Measurements from ENCODE around the gene EPN3.

Gene EPN3

DNA sequence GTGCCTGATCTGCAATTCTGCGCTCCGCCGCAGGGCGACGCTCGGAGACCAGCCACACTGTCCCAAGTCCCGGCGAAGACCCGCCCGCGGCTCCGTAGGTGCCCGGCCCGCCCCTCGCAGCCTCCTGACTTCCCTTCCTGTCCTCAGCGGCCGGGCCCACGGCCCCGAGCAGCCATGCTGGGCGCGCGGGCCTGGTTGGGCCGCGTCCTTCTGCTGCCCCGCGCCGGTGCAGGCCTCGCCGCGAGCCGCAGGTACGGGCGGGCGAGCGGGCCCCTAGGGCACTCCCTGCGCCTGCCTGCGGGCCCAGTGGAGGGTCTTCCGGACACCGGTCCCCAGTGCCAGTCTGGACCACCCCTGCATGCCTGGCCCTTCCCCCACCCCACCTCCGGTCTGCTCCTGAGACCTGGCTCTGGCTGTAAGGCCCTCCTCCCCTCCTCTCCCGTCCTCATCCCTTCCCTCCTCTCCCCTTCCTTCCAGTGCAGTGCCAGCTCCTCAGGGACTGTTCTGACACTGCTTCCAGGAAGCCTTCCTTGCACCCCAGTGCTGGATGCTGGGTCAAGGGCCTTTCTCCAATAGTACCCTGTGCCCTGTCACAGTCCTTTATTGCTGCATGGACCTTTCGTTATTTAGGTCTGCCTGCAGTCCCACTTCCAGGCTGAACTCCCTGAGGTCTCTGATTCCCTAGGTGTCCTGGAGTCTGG, 14.7 kb downstream of the EPN3 start, which contains the start of gene SPATA20:
TSS of gene SPATA20 (plus strand) at position 140 of the 701 bp plus-strand sequence. CDS start at position 175, 35 bp downstream.
- DNase-seq (ENCODE audit: extremely low spot score, insufficient read length, low read depth) (peak; percentile 74), FAIRE-seq (peak; percentile 91)

- DNase-seq (ENCODE audit: extremely low spot score, insufficient read length, low read depth) (no peak), FAIRE-seq (no peak)
Observed at GRCh38 chr17:50547736-50548083, 15.2 kb downstream of the EPN3 start.

DNA sequence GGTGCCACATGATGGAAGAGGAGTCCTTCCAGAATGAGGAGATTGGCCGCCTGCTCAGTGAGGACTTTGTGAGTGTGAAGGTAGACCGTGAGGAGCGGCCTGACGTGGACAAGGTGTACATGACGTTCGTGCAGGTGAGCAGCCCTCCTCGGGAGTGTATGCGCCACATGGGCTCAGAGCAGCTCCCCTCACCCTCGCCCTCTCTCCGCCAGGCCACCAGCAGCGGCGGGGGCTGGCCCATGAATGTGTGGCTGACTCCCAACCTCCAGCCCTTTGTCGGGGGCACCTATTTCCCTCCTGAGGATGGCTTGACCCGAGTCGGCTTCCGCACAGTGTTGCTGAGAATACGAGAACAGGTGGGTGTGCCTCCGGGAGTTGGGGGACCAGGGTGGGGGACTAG, 16.3 kb downstream of the EPN3 start:
- no peak for DNase-seq (ENCODE audit: extremely low spot score, insufficient read length, low read depth)
- no peak for FAIRE-seq

- DNase-seq (ENCODE audit: extremely low spot score, insufficient read length, low read depth): no peak
- no peak for FAIRE-seq
Observed at GRCh38 chr17:50549256-50549941, 16.9 kb downstream of the EPN3 start.

- no peak for DNase-seq (ENCODE audit: extremely low spot score, insufficient read length, low read depth)
- FAIRE-seq: no peak
Observed at GRCh38 chr17:50549969-50550368, 17.4 kb downstream of the EPN3 start.

- FAIRE-seq (no peak), DNase-seq (ENCODE audit: extremely low spot score, insufficient read length, low read depth) (no peak)
Observed at GRCh38 chr17:50550661-50551432, 18.3 kb downstream of the EPN3 start.

- FAIRE-seq: no peak
- DNase-seq (ENCODE audit: extremely low spot score, insufficient read length, low read depth): no peak
Observed at GRCh38 chr17:50551433-50551815, 18.9 kb downstream of the EPN3 start.

- FAIRE-seq: no peak
Observed at GRCh38 chr17:50551884-50552283, 19.3 kb downstream of the EPN3 start.

DNA sequence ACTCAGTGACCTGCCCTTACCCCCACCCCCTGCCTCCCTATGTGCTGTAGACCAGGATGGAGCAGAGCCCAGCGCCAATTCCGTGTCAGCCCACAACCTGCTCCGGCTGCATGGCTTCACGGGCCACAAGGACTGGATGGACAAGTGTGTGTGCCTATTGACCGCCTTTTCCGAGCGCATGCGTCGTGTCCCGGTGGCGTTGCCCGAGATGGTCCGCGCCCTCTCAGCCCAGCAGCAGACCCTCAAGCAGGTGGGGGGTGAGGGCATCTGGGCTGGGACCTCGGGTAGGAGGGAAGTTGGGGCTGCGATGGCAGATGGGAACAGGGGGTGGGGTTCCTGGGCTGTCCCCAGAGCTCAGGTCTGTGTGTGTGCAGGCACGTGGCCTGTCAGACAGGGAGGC, 21.7 kb downstream of the EPN3 start:
- no peak for DNase-seq (ENCODE audit: extremely low spot score, insufficient read length, low read depth)
- no peak for FAIRE-seq

More at GRCh38 chr17:50551884-50552283, 19.3 kb downstream of the EPN3 start:
- DNase-seq (ENCODE audit: extremely low spot score, insufficient read length, low read depth): no peak

DNA sequence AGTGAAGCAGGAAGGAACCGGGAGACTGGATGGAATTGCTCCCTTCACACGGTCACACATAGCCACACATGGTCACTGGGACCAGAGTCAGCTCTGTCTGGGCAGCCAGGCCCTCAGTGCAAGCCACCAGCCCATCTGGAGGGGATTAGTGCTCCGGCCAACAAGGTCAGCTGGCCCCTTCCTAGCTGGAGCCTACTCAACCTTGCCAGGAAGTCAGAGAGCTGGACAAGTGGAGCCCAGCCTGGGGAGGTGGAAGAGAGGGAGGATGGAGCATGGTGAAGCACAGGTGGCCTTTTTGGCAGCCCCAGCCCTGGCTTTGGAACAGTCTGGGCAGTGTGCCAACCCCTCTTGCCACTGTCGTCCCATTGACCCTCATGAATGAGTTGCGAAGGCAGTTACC, 24.3 kb downstream of the EPN3 start:
- no peak for FAIRE-seq
- DNase-seq (ENCODE audit: extremely low spot score, insufficient read length, low read depth): no peak

GRCh38 chr17:50557630-50558029, 25.1 kb downstream of the EPN3 start:
- FAIRE-seq: no peak
- no peak for DNase-seq (ENCODE audit: extremely low spot score, insufficient read length, low read depth)

DNA sequence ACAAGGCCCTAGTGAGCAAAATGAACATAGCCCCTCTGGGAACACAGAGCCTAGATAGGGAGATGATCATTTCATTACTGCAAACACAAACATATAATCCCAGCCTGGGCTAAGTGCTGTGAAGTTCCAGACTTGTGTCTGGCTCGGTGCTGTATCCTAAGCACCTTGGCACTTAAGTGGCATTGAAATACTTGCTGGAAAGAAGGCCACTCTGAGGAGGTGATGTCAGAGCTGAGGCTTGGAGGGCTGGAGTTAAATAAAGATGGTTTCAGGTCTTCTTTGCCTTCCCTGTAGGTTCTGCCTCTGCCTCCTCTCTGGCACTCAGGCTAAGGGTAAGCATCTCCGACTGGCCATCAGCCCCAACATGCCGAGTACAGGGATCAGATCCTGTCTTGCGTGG, 25.6 kb downstream of the EPN3 start:
- FAIRE-seq (no peak), DNase-seq (ENCODE audit: extremely low spot score, insufficient read length, low read depth) (no peak)

DNA sequence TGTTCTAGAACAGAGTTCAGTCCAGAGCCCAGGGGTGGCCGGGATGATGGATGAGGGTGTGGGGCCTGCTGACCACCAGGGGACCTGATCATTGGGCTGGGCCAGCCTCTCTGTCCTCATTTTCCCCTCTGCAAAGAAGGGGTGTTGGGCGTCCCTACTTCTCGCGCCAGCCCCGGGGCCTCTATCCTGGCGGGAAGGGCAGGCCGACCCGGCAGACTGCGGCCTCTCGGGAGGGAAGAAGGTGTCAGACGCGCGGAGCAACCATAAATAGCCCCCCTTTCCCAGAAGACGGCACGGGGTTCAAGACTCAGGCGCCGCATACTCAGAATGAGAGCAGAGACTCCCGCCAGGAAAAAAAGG, 26.0 kb downstream of the EPN3 start:
- FAIRE-seq: no peak
- no peak for DNase-seq (ENCODE audit: extremely low spot score, insufficient read length, low read depth)

DNA sequence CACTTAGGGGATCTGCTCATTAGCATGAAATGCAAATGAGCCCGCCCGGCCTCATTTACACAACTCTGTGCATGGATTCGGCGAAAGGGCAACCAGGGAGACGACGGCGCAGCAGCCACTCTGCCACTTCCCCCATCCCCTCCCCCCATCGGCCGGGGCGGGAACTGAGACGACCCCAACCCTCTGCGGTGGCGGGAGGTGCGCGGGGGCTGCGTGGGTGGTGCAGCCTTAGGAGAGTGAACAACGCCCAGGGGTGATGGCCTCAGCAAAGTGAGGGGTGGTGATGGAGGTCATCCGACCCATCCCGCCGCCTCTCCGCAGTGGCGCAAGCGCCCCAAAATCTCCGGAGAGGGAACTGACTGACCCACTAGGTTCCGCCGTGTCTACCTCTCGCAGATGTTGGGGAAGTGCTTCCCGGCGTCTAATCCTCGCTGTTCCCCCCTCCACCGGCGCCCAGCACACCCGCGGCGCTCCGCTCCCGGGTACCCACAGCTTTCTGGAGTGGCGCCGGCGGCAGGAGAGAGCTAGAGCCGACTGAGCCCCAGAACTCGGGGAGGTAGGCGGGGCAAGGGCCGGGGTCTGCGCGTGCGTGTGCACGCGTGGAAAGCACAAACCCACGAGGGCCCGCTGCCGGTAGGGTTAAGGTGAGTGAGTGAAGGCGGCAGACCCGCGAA, 26.5 kb downstream of the EPN3 start:
- no peak for DNase-seq (ENCODE audit: extremely low spot score, insufficient read length, low read depth)

GRCh38 chr17:50559674-50560184, 27.2 kb downstream of the EPN3 start:
- DNase-seq (ENCODE audit: extremely low spot score, insufficient read length, low read depth) (no peak), FAIRE-seq (no peak)

More for the DNA sequence above, 26.5 kb downstream of the EPN3 start:
- no peak for FAIRE-seq

DNA sequence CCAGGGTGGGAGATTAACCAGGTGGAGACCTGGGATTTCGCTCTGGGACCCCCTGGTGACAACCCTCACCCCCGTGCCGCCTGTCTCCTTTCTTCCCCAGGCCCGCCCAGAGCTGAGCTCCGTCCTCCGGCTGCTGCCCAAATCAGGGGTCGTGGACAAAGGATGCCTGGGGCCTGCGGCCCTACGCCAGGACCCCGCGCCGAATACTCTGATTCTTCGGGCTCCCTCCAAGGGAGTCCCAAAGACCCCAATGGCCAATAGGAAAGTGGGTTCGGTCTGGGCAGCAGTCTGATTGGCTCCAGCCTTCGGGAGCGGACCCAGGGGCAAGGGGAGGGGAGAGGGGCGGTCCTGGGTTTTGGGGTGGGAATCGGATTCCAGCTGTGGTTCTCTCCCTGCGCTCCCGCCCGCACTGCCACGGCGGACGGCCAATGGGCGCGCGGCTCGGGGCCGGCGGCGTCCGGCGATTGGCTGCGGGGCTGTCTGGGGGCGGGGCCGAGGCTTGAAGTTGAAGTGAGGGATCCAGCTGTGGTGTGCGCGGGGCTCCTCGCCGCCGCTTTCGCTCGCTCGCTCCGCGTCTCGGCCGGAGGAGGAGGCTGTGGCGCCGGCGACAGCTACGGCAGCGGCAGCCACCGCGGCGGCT, 27.8 kb downstream of the EPN3 start, which contains the start of gene CACNA1G:
TSS of gene CACNA1G (plus strand) at position 531 of the 640 bp plus-strand sequence. CDS start 745 bp downstream, outside the sequence.
- peak; percentile 95 for DNase-seq (ENCODE audit: extremely low spot score, insufficient read length, low read depth)
- peak; percentile 56 for FAIRE-seq

DNA sequence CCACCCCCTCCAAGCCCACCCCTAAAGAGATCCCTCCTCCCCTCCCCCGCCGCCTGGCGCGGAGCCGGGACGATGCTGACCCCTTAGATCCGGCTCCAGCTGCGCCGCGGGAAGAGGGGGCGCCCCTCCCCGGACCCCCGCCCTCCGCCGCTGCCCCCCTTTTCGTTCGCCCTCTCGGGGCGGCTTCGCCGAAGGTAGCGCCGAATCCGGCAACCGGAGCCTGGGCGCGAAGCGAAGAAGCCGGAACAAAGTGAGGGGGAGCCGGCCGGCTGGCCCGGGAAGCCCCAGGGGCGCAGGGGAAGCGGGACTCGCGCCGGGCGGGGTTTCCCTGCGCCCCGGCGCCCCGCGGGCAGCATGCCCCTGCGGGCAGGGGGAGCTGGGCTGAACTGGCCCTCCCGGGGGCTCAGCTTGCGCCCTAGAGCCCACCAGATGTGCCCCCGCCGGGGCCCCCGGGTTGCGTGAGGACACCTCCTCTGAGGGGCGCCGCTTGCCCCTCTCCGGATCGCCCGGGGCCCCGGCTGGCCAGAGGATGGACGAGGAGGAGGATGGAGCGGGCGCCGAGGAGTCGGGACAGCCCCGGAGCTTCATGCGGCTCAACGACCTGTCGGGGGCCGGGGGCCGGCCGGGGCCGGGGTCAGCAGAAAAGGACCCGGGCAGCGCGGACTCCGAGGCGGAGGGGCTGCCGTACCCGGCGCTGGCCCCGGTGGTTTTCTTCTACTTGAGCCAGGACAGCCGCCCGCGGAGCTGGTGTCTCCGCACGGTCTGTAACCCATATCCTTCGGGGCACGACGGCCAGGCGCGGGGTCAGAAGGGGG, 28.6 kb downstream of the EPN3 start:
- DNase-seq (ENCODE audit: extremely low spot score, insufficient read length, low read depth) (no peak), FAIRE-seq (no peak)

GRCh38 chr17:50561746-50562141, 29.2 kb downstream of the EPN3 start:
- DNase-seq (ENCODE audit: extremely low spot score, insufficient read length, low read depth): no peak
- FAIRE-seq: no peak

Measured in GM18507 (cell line).